GM19324 (cell line): Measurements from ENCODE around the gene MYO3B.

Source experiments
- ATAC-seq: cut with Tn5 transposase; IDR thresholded peaks from one replicate; pipeline ENCODE4 v1.9.1; 2021; ENCODE audit warnings: mild to moderate bottlenecking, moderate library complexity; ENCODE audit not compliant: unreplicated experiment, low FRiP score

The MYO3B gene

DNA sequence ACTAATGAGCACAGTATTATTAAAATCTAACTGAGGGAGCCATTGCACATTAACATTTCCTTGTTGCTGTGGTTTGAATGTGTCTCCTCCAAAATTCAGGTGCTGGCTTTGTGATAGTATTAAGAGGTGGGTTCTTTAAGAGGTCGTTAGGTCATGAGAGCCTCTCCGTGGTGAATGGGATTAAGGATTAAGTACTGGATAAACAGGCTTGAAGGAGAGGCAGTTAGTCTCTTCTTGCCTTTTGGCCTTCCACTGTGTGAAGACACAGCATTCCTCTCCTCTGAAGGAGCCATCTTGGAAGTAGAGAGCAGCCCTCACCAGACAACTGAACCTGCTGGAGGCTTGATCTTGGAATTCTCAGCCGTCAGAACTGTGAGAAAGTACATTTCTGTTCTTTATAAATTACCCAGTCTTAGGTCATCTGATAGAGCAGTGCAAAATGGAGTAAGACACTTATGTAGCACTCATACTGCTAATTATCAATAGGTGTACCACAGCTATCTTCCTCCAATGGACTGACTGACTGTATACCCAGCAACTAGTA lies 182.7 kb downstream of the MYO3B start:
- no peak for ATAC-seq

DNA sequence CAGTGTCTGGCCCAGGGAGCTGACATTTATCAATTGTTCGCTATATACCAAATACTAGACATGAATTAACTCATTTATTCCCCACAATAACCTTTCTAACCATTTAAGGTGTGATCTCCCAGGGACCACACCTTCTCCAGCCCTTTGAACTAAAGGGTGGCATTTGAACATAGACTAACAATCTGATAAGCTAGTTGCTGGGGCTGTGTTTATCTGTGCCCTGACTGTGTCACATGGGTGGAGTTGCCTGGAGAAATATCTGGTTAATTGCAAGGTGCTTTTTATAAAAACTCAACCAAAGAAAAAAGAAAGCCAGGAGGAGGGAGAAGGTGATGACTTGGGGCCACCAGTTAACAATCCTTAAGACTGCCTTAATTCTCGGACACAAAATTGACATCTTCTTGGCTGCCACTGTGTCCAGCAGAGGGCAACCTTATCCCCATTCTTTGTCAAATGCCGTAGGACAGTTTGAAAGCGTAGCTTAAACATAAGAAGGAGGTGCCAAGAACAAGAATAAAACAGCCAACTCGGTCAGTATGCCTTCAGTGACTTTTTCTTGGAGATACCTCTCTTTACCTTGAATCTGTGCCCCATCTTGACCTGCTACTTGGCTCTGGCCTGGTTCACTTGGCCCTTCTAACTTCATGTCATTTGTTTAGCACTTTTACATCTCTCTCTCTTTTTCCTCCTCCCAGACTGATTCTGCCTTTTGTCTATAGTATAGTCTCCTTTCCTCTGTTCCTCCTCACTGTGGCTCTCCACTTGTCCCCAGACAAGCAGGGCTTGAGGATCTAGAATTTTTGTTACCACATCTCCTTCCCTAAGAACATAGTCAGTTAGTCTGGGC lies 183.4 kb downstream of the MYO3B start:
- ATAC-seq: no peak

GRCh38 chr2:170362313-170362870 lies 184.4 kb downstream of the MYO3B start:
- ATAC-seq: no peak

DNA sequence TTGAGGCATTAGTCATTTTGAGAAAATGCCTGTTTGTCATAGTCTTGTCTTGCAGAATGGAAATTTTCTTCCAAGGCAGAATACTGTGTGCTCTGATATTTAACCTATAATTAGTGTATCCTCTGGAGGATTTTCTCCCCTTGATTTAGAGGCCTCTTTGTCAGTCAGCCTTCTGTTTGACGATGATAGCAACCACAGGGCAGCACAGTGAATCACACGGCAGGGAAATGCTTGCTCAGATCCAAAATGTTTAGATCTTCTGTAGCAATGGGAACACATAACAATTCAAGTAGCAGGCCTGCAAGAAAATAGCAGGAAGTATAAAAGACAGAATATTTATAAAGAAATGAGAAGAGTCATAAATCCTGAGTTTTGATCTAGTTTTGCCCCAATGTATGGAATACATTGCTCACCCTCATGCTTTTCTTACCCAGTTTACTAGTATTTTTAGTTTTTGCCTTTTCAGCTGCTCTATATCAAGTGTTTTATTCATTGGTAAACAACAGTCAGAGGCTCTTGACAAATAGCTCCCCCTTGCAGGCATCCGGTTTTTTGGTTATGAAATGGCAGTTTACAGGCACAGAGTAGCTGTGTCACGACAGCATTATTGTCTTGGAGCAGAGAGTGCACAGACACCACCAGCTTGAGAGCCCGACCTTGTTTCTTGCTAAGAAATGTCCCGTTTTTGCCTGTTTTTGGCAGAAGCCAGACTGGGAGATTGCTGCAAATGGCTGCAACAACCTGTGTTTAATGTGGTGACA lies 185.1 kb downstream of the MYO3B start:
- no peak for ATAC-seq

DNA sequence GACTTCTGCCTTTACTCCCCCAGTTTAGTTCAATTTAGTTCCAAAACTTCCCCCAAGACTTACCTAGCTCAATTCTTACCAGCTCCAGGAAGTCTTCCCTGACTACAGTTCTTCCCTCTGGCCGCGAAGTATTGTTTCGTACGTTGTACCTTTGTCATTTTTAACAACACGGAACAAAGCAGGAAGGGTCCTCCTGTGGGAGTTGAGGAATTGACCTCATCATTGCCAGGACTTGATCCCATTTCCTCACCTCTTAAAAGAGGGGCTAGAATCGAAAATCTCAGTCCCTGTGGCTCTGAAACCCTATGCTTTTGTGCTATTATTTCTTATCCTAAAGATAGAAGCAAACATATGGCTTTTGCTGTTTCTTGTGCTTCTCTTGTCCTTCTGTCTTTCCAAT lies 187.1 kb downstream of the MYO3B start:
- ATAC-seq: no peak

DNA sequence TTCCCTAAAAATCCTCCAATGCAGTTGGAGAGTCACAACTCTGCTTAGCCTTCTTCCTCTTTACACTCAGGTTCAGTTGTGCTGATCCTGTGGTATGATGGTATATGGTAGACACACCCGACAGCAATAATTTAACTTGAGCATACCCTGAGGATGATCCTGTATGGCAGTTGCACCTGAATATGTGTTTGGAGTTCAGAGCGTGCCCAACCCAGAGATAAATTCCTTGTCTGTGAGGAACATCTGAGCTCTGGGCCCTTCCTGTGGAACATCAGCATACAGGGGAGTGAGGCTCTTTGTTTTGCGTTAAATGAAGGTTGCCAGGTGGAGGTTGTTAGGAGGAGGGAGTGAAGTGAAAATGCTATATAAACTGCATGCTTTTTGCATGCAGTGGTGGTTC lies 187.7 kb downstream of the MYO3B start:
- no peak for ATAC-seq

GRCh38 chr2:170368370-170368769 lies 190.4 kb downstream of the MYO3B start:
- ATAC-seq: no peak

DNA sequence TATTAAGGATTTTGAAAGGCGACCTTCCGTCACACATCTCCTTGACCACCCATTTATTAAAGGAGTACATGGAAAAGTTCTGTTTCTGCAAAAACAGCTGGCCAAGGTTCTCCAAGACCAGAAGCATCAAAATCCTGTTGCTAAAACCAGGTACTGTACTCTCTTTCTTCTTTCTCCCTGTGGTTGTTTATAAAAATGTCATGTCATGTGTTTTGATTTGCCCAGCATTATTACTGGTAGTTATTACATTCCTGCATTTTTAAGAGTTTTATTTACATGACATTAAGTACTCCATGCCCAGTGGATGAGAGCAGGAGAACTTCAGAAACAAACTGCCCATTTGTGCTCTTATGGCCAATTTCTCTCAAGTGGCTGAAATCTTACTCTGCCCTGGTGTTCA lies 191.3 kb downstream of the MYO3B start:
- ATAC-seq: no peak

- ATAC-seq: no peak
These were observed 191.9 kb downstream of the MYO3B start for GRCh38 chr2:170369894-170370293.

GRCh38 chr2:170371231-170371998 lies 193.5 kb downstream of the MYO3B start:
- no peak for ATAC-seq

DNA sequence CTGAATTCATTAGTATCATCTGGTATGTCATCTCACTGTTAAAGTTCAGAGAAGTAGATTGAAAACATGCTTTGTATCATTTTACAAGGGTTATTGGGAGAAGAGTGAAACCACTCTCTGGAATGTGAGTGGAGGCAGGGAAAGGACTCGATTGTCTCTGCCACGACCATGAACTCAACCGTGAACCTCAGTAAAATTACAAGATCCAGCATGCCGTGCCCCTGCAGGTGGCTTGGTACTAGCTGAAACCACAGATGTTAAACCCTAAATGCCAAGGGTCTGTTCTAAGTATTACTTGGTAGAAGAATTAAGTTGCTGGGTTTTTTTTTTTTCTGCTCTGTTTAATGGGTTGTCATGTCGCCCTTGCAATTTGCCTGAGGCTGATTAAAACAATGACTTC lies 197.2 kb downstream of the MYO3B start:
- no peak for ATAC-seq

- no peak for ATAC-seq
These were observed 199.7 kb downstream of the MYO3B start for GRCh38 chr2:170377500-170378207.

DNA sequence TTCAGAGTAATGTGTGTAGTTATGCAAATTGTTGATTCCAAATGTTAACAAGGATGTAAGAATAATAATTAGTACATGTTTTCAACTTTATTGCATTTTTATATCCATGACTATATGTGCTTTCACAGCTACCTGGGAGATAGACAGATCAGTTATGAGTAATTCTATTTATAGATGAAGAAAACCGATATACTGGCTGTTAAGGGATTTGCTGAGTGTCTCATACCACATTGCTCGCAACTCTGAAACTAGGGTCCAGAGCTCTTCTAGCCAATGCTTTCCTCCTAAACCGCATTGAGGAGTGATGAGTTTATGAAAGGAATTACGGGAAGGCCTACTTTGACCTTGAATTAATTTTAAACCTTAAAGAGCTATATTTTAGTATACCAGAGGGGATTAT lies 202.3 kb downstream of the MYO3B start:
- no peak for ATAC-seq

DNA sequence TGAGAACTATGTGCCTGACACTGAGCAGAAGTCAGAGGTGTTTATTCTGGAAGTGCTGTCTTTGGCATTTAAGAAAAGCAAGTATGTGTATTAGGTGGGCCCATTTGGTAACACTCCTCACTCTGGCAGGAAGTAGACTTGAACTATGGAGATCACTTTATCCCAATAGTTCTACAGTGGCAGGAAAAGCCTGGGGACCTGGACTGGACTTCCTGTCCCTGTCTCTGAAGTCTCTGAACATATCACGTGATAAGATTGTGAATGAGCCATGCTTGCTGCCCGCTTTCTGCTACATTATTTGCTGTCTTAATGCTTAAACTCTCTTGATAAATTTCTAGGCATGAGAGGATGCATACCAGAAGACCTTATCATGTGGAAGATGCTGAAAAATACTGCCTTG lies 203.7 kb downstream of the MYO3B start:
- no peak for ATAC-seq

DNA sequence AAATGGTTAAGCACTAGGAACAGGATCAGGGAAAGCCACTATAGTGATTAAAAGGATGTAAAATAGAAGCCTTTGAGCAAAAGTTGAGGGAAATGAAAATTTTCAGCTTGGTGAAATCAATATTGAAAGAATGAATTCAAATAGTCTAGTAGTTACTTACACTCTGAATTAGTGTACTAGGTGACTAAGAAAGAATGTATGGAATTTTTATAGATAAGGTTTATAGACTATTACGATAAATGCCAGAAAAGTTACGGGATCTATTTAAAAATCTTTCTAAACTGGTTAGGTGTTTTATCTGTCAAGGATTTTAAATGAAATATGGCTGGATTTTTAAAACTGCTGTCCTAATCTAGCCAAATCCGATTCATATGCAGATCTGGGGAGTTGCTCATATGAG lies 208.6 kb downstream of the MYO3B start:
- no peak for ATAC-seq

- no peak for ATAC-seq
These were observed 213.1 kb downstream of the MYO3B start for GRCh38 chr2:170391018-170391417.

- no peak for ATAC-seq
These were observed 213.8 kb downstream of the MYO3B start for GRCh38 chr2:170391697-170392096.

DNA sequence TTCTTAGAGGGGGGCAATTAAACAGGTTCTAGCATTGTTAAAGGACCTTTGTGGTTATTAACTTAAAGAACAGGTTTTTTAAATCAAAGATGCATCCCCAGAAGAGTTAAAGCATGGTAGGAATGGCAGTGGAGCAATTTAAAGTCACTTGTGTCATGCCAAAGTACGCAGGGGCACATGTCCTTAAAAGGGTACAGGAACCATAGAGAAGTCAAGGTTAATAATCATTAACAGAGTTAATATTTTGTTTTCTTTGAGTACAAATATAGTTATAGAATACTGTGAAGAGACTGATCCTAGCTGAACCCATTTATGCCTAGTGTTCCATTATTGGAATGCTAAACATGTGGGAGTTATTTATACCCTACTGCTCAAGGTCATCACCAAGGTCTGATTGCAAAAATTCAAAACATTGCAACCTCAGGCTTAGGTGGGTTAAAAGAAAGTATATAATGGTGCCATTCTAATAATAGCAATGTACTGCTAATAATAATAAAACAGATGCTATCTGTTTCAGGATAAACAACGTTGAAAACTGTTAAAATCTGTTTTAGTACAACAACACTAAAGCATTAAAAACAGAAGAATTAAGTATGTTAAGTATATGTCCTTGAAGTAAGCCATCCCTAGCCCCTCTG lies 216.0 kb downstream of the MYO3B start:
- no peak for ATAC-seq

DNA sequence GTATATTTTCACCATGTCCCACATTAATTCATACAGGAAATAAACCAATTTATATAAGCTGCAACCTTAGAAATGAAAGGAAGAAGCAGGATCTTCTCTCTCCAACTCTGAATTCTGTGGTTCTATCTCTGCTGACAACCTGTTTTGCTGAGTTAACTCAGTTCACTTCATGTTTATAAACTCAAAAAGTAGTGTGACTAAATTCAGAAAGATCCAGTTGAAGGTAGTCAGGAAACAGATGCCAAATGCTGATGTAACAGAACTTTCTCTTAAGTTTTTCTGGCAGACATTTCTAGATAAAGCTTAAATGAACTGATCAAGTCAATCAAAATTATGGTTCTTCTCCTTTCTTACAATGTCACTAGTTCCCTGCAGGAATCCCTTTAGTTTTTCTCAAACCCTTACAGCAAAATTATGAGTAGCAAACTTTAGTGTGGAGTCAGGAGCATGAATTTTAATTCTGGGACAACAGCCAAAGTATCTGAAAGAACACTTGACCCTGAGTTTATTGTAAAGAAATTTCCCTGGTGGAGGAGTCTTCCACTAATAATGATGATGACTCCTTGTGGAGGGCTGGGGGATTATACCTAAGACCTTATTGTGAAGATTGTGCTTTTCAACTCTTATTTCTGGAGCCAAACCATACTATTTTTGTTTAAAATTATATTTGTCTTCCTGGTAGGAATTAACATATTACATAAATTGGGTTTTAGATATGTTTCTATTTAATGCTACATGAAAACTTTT lies 216.9 kb downstream of the MYO3B start:
- no peak for ATAC-seq
